Stomach (tissue), 4 donors: Measurements from ENCODE around the gene MYO18A.

Source experiments
- EP300 ChIP-seq: sonication (generic); formaldehyde crosslinking; IDR thresholded peaks from one replicate; pipeline ENCODE4 v1.6.1; 2017; ENCODE audit warnings: antibody characterized with exemption
- POLR2A ChIP-seq, 4 donors: fragments of 450-650 bp; IDR thresholded peaks; one replicate each; pipeline ENCODE4 v1.6.1; 2016; ENCODE audit warnings: antibody characterized with exemption in 4 of 4, control low read depth in 2 of 4, mild to moderate bottlenecking in 1 of 4, moderate library complexity in 1 of 4
- POLR2AphosphoS5 ChIP-seq, 3 donors: sonication (generic); formaldehyde crosslinking; IDR thresholded peaks; one replicate each; pipeline ENCODE4 v1.6.1; 2016; ENCODE audit warnings: antibody characterized with exemption in 3 of 3
- TF ChIP-seq, protein P1 (sequence below), 7 experiments: fragments of 450-650 bp in 4 of 7; fragments of 200-600 bp in 3 of 7; sonication (generic) in 3 of 7; IDR thresholded peaks; one replicate each; pipeline ENCODE4 v1.5.1; 2016 to 2019; ENCODE audit warnings: antibody characterized with exemption in 7 of 7, control low read depth in 2 of 7, mild to moderate bottlenecking in 1 of 7

DNA sequence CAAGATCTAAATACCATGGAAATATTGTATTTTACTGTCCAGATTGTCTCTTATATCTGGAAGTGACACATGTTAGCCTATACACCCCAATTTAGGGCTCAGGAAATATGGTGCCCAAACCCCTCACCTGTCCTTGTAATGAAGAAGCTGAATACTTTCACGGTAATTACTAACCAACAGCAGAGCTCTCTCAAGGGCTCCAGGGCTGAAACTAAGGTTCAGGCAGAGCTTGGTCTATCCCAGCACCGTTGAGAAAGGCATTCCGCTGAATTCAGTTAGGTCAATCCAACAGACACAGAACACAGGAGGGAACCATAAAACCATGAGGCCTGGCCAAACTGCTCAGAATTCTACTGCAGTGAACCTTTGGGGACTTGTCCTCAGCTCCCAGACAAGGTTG lies 14.9 kb downstream of the MYO18A start:
- TF ChIP-seq POLR2AphosphoS5 (IDR thresholded peaks at IDR 0.05) (no peak), EP300 (no peak), POLR2A (IDR thresholded peaks at IDR 0.05) (no peak)
- TF ChIP-seq, protein P1, sequence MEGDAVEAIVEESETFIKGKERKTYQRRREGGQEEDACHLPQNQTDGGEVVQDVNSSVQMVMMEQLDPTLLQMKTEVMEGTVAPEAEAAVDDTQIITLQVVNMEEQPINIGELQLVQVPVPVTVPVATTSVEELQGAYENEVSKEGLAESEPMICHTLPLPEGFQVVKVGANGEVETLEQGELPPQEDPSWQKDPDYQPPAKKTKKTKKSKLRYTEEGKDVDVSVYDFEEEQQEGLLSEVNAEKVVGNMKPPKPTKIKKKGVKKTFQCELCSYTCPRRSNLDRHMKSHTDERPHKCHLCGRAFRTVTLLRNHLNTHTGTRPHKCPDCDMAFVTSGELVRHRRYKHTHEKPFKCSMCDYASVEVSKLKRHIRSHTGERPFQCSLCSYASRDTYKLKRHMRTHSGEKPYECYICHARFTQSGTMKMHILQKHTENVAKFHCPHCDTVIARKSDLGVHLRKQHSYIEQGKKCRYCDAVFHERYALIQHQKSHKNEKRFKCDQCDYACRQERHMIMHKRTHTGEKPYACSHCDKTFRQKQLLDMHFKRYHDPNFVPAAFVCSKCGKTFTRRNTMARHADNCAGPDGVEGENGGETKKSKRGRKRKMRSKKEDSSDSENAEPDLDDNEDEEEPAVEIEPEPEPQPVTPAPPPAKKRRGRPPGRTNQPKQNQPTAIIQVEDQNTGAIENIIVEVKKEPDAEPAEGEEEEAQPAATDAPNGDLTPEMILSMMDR (IDR thresholded peaks at IDR 0.05): no peak
